Gastroesophageal sphincter (tissue), 3 donors: ENCODE results near the gene DZIP1.

Source experiments
- CTCF ChIP-seq, 4 experiments: fragments of 200-600 bp in 2 of 4; fragments of 450-650 bp in 2 of 4; sonication (generic) in 1 of 4; IDR thresholded peaks; one replicate each; pipeline ENCODE4 v1.5.1; 2017 to 2019; ENCODE audit warnings: antibody characterized with exemption in 4 of 4, mild to moderate bottlenecking in 2 of 4, moderate library complexity in 2 of 4
- POLR2A ChIP-seq, 2 donors: fragments of 450-650 bp; IDR thresholded peaks; one replicate each; pipeline ENCODE4 v1.6.1; 2017; ENCODE audit warnings: antibody characterized with exemption in 2 of 2, mild to moderate bottlenecking in 2 of 2, moderate library complexity in 1 of 2

GRCh38 chr13:95676762-95677563, 32.5 kb upstream of the DZIP1 start, which contains the start of gene DNAJC3:
- peak in 1 of 4 experiments; percentile 4 for TF ChIP-seq CTCF (IDR thresholded peaks at IDR 0.05)
- TF ChIP-seq POLR2A (IDR thresholded peaks at IDR 0.05): peak; percentile 94 to 96
